DMS153 (cell line): ENCODE data around the gene CLEC19A.

Experiments used
- DNase-seq: peaks from one replicate; lab custom pipeline; 2025; lab: John Stamatoyannopoulos, UW

Gene CLEC19A

DNA sequence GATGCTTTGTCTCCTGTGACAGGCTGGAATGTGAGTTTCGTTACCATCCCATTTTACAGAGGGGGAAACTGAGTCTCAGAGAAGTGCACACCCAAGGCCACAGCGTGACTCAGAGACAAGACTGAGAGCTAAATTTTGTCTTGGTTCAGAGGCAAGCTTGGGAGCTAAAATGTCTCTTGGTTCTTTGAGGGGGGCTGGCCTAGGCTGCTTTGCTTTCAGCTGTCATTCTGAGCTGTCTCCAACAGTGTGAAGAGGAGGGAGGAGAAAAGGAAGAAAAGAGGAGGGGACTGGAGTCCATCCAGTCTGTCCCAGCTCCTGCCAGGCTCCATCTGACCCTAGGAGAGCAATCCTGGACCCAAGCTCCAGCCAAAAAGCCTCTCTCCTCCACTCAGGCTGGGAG lies at the start of gene CLEC19A:
Gene CLEC19A, plus strand, starts transcription at position 301 of the 400 bp plus-strand sequence. CDS start 121 bp downstream, outside the sequence.
- no peak for DNase-seq

- DNase-seq, result no peak
Observed at GRCh38 chr16:19235886-19236285, 49.6 kb upstream of the CLEC19A start.

GRCh38 chr16:19236561-19237209 lies 48.8 kb upstream of the CLEC19A start:
- DNase-seq, result no peak

GRCh38 chr16:19238406-19238805 lies 47.1 kb upstream of the CLEC19A start:
- DNase-seq, result no peak

DNA sequence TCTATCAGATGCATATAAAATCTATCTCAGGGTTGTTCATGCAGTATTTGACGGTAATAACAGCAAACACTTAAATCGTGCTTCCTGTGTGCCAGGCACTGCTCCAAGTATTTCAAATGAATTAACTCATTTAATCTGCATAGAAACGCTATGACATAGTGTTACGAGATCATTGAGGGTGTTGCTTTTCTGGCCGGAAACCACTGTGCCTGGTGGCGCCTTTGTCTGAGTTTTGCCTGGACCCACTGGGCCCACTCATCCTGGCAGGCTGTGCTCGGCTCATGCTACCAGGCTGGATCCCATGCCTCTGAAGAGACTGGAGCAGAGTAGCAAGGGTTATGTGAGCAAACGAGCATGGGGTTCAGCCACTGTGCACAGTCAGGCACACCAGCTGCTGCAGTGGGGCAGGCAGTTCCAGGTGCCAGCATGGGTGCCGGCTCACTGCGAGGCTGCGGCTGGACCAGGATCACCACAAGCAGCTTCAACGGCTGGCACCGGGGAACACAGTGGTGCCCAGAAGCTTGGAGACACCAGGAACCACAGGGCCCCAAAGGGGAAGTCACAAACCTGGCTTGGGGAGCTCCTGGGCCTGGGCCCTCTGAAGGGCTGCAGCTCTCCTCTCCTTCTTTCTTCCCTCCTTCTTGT lies 45.9 kb upstream of the CLEC19A start:
- no peak for DNase-seq

GRCh38 chr16:19240494-19240893 lies 45.0 kb upstream of the CLEC19A start:
- no peak for DNase-seq

DNA sequence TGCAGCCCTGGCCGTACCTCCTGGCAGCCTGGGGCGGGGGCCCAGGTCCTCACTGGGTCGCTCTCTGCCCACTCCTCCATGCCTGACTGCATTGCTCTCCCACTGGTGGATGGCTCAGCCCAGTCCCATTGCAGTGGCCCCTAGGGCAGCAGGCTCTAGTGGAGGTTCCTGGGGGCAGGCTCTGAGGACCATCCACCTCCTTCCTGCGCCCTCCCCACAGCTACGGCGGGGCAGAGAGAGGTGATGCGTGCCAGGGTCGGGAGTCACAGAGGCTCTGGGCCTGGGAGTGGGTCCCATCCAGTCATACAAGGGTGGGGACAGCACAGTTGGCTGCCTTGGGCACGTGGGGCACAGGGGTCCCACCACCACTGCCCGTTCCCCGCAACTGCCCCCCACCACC lies 44.0 kb upstream of the CLEC19A start:
- DNase-seq, result no peak

DNA sequence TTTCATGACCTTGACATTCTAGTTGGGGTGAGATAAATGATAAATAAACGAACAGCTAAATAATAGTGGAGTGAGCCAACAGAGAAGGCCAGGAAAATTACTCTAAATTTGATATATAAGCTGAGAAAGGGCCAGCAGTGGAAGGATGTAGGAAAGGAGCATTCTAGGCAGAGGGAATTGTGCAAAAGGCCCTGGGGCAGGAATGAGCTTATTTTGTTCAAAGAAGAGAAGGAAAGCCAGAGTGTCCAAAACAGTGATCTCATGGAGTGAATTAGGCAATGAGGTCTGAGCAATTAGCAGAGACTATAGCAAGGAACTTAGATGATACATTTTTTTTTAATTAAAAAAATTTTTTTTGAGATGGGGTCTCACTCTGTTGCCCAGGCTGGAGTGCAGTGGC lies 43.3 kb upstream of the CLEC19A start:
- DNase-seq, result no peak

DNA sequence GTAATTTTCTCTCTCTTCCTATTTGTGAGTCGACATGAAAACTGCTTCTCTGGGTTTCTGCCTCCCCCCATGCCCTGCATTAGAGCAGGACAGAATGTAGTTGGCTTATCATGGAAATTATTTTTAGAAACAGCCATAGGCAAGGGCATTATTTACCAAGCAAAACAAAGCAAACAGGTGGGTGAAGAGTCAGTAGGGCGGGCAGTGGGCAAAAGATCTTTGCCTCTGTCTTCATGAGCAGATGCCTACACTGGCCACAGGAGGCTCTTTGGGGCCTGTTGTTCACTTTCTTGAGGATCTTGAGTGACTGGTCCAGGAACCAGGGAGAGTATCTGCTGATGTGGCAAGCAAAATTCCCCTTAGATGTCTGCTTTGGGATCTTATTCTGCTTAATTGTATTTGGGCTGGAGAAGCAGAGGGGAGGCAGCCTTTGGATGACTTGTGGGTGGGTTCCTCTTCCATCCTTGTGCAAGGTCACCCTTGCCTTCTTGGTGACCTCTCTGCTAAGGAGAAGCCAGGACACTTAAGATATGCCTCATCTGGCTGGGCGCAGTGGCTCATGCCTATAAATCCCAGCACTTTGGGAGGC lies 42.5 kb upstream of the CLEC19A start:
- no peak for DNase-seq

- DNase-seq, result peak; percentile 98
Observed at GRCh38 chr16:19245326-19245925, 40.1 kb upstream of the CLEC19A start.

DNA sequence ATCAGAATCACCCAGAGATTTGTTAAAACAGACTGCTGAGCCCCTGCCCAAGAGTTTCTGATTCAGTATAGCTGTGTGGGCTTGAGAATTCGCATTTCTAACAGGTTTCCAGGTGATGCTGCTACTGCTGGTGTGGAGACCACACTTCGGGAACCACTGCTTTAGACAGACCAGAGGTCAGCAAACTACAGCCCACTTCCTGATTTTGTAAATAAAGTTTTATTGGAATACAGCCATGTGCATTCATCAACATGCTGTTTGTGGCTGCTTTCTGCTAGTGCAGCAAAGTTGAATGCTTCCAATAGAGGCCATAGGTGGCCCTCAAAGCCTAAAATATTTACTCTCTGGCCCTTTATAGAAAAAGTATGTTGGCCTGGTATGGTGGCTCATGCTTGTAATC lies 32.6 kb upstream of the CLEC19A start:
- no peak for DNase-seq

DNA sequence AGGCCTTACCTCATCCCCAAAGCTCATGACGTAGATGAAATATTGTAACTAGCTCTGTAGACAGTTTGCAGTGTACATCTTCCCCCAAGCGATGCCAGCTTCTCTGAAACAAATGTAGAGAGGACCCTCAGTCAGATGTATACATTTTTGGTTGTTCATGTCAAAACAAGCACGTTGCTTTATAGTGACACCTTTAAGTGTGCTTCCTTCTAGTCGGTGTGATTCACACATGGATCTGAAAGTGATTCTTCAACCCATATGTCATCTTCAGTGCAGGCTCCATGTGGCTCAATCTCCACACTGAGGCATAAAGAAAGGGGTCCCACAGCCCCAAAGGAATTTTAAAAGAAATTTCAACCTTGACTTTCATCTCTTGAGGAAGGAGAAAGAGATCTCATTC lies 30.9 kb upstream of the CLEC19A start:
- no peak for DNase-seq

DNA sequence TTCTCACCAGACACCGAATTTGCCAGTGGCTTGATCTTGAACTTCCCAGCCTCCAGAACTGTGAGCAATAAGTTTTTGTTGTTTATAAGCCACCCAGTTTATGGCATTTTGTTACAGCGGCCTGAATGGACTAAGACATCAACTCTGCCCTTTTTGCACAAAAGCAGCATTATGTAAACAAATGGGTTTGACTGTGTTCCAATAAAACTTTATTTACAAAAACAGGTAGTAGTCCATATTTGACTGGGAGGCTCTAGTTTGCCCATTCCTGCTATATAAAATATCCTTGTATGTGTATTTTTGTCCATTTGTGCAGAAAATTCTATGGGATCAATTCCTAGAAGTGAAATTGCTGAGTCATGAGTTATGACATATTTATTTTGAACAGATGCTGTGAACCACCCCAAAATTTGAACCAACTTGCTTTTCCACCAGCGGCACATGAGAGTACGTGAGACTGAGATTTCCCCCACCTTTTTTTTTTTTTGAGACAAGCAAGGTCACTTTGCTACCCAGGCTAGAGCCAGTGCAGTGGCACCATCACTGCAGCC lies 21.3 kb upstream of the CLEC19A start:
- no peak for DNase-seq

- DNase-seq, result no peak
Observed at GRCh38 chr16:19265380-19265930, 20.1 kb upstream of the CLEC19A start.

- no peak for DNase-seq
Observed at GRCh38 chr16:19266774-19267173, 18.8 kb upstream of the CLEC19A start.

- no peak for DNase-seq
Observed at GRCh38 chr16:19269098-19269497, 16.4 kb upstream of the CLEC19A start.

DNA sequence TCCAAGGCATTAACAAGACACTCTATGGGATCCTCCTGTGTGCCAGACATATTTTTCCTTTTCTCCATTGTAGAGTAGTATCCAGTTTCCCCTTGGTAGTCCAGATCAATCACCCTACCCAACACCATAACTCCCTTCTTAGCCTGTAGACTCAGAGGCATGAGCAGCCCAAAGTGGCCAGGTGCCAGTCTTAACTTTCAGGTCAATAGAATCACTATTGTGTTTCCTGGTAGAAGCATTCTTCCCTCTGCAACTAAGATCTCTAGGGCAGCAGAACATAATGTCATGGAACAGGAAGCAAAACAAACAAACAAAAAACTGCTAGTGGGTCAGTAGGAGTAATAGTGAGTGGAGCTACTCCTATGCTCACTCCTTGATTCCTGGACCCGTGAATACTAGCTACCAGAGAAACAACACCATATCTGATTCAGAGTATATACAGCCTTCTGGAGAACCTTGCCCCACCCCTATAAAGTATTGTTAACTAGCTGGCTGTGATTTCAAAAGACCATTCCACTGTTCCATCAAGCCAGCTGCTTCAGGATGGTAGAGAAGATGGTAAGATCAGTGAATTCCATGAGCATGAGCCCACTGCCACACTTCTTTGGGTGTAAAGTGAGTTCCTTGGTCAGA lies 11.2 kb upstream of the CLEC19A start:
- peak; percentile 20 for DNase-seq

DNA sequence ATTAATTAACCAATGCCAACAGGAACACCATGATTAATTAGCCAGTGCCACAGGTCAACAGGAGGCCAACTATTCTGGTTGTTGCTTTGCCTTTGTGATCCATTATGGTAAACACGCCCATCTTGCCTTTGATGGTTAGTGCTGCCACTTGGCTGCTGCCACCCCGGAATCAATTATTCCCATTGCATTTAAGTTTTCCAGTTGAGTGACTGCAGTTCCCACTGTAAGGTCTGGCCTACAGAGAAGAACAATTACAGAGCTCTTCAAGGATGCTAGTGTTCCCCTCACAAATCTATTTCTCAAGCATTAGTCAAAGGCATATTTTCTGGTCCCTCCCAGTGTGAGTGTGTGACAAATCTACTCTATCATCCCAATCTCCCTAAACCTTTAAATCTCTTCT lies 7.1 kb upstream of the CLEC19A start:
- DNase-seq, result no peak

GRCh38 chr16:19281246-19281645 lies 4.3 kb upstream of the CLEC19A start:
- no peak for DNase-seq

DNA sequence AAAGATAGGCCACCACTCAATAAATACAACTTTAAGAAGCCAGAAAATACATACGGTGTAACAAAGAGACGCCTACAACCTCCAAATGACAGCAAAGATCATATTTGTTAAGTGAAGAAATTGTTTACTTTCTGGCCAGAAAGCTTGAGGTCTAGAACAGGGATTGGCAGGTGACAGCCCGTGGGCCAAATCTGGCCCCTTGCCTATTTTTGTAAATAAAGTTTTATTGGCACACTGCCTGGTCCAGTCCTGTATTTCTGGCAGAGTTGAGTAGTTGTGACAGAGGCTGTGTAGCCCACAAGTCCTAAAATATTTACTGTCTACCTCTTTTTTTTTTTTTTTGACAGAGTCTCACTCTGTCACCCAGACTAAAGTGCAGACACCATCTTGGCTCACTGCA lies 3.4 kb upstream of the CLEC19A start:
- no peak for DNase-seq

- DNase-seq, result no peak
Observed at GRCh38 chr16:19283637-19284036, 1.9 kb upstream of the CLEC19A start.

GRCh38 chr16:19284207-19284606 lies 1.3 kb upstream of the CLEC19A start:
- no peak for DNase-seq
